GM21619 (cell line): Measurements from ENCODE around the gene LRFN4.
A peak's percentile ranks its signal among the peaks of the same experiment; 100 is the strongest.

Source experiments
- ATAC-seq: cut with Tn5 transposase; IDR thresholded peaks from one replicate; pipeline ENCODE4 v1.9.1; 2021; ENCODE audit not compliant: unreplicated experiment

The LRFN4 gene

DNA sequence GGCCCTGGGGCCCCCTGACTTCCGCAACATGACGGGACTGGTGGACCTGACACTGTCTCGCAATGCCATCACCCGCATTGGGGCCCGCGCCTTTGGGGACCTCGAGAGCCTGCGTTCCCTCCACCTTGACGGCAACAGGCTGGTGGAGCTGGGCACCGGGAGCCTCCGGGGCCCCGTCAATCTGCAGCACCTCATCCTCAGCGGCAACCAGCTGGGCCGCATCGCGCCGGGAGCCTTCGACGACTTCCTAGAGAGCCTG, 992 bp downstream of the LRFN4 start:
- ATAC-seq, result no peak

DNA sequence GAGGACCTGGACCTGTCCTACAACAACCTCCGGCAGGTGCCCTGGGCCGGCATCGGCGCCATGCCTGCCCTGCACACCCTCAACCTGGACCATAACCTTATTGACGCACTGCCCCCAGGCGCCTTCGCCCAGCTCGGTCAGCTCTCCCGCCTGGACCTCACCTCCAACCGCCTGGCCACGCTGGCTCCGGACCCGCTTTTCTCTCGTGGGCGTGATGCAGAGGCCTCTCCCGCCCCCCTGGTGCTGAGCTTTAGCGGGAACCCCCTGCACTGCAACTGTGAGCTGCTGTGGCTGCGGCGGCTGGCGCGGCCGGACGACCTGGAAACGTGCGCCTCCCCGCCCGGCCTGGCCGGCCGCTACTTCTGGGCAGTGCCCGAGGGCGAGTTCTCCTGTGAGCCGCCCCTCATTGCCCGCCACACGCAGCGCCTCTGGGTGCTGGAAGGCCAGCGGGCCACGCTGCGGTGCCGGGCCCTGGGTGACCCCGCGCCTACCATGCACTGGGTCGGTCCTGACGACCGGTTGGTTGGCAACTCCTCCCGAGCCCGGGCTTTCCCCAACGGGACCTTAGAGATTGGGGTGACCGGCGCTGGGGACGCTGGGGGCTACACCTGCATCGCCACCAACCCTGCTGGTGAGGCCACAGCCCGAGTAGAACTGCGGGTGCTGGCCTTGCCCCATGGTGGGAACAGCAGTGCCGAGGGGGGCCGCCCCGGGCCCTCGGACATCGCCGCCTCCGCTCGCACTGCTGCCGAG, 1.5 kb downstream of the LRFN4 start:
- ATAC-seq, result no peak

DNA sequence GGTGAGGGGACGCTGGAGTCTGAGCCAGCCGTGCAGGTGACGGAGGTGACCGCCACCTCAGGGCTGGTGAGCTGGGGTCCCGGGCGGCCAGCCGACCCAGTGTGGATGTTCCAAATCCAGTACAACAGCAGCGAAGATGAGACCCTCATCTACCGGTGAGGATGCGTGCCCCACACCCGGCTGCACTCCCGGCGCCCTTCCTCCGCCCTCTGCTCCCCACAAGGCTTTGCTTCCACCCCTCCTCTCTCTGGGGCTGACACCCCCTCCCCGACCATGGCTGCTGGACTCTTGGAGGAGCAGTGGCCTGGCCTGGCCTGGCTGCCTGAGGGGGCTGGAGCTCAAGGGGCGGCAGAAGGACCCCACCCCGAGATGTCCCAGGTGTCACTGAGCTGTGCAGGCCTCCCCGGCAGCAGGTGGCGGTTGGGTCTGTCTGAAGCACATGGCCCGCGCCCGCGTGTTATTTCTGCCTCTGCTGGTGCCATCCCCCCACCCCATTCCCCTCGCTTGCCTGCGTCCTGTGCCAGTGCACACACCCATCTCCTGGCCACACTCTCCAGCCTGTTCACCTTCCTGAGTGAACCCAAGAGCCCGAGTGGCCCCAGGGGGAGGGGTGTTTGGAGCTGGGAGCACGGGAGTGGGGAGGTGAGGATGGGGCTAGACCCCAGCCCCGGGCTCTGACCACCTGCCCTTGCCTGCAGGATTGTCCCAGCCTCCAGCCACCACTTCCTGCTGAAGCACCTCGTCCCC, 2.2 kb downstream of the LRFN4 start:
- ATAC-seq, result no peak

DNA sequence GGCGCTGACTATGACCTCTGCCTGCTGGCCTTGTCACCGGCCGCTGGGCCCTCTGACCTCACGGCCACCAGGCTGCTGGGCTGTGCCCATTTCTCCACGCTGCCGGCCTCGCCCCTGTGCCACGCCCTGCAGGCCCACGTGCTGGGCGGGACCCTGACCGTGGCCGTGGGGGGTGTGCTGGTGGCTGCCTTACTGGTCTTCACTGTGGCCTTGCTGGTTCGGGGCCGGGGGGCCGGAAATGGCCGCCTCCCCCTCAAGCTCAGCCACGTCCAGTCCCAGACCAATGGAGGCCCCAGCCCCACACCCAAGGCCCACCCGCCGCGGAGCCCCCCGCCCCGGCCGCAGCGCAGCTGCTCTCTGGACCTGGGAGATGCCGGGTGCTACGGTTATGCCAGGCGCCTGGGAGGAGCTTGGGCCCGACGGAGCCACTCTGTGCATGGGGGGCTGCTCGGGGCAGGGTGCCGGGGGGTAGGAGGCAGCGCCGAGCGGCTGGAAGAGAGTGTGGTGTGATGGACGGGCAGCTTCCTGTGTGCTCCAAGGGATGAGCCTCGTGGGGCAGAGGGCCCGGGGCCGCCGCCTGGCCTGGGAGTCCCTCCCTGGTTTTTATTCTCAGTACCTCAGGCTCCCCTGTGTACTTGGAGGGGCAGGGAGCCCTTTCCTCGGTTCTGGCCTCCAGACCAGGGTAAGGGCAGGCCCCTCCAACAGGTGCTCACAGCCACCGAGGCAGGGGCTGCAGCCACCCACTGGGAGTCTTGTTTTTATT, 3.0 kb downstream of the LRFN4 start:
- no peak for ATAC-seq

DNA sequence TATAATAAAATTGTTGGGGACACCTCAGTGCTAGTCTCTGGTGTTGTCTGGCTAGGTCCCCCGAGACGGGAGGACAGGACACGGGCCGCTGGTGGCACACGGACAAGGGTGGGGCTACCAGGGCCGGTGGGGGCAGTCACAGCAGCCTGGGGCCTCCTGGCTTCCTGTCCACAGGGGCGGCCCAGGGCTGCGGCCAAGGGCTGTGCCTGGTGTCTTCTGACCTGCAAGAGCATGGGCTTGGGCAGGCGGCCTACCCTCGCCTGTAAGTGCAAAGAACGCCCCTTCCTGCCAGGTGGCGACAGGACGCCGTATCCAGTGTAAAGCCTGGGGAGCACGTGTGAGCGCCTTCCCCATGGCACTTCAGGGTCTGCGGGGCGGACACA, 3.6 kb downstream of the LRFN4 start:
- ATAC-seq, result no peak

DNA sequence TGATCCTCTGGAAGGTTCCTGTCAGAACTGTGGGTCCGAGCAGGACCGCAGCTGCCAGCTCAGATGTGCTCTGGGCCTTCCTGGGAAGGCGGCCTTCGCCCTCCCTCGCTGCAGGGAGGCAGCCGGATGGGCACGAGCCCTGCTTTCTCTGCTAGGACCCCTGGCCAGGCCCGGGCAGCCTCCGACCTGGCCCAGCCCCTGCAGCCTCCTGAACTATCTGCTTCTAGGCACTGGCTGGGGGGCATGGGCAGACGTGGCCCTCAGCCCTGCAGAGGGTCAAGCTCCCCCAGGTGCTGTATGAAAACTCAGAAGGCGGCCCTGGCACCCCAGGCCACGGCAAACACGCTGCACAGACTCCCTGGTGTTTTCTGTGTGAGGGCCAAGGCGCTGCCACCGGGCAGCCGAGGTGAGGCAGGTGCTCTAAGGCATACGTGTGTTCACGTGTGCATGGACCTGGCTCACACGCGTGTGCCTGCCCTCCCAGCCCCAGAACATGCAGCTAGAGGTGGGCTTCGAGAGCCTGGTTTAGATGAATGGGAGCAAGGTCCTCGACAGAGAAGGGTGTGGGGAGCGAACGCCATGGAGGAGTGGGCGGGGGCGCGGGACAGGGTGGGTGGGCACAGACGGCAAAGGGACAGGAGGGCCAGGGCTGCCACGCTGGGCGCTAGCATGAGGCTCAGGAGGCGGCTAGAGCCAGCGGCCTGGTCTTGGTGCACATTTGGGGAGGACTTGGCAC, 4.3 kb downstream of the LRFN4 start:
- ATAC-seq, result no peak

DNA sequence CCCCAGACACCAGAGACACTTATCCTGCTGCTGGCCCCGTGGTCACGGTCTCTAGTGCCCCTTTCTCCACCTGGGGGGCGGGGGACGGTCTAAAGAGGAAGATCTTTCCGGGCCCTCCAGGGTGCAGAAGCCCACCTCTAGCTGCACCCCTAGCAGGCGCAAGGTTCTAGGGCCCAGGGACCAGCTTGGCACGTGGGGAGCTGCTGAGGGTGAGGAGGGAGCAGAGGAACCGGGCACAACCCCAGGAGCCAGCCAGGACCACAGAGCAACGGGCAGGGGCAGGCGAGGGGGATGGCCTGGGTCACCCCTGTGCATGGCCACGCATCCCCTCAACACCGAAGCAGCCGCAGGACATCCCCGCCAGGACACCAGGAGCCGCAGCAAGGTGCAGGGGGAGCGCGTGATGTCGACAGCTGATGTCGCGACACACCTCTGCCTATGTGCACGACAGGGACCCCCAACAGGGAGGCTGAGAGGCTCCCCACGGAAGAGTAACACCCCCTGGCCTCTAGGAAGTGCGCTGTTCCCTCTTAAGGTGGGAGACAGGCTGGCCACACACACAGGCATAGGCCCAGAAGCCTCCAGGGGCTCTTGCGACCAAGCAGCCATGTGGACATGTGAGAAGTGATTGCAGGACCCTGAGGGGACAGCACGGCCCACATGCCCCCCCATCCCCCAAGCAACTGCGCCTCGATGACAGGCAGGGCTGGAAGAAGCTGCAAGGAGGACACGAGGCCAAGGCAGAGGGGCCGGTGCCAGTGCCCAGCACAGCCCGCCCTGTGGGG, 5.1 kb downstream of the LRFN4 start:
- no peak for ATAC-seq

DNA sequence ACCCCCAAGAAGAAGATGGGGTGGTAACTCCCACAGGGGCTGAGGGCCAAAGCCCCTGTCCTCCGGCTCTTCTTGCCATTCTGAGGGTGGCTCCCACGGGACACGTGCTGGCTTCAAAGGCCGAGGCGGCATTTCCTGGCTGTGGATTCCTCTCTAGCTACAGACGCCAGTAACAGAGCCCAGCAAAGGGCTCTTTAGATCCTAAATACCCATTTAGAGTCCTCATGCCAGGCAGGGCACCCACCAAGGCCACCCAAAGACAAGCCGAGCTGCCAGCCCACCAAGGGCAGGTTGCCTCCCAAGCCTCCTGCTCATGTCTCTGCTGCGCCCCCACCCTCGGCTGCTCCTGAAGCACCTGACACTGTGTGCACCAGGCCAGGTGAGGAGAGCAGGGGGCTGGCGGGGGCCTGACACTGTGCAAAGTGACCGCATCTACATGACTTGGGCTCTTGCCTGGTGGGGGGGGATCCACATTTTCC, 5.7 kb downstream of the LRFN4 start:
- no peak for ATAC-seq

DNA sequence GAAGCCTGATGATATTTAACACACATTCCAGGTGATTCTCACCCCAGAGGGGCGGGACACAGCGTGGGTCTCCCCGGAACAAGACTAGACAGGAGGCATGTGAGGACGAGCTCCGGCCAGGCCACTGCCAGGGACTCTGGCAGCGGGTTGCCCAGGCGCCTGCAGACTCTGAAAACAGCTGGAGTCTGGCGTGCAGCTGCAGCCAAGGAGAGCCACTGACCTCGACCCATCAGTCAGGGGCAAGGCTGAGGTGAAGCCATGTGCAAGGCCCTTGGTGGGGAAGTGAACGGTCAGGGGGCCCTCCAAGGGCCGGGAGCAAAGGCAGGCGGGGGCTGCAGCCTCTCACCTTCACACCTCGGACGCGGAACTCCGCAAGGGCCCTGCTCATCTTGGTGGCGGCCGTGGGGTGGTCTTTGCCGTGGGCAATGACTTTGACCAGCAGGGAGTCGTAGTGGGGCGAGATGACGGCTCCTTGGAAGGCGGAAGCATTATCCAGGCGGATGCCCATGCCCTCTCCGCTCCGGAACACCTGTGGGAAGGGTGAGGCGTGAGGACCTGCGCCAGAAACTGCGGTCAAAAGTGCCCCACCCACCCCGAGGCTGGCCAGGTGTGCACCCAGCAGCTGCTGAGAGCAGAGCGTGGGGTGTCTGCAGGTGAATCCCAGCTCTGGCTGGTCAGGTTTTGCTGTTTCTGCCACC, 6.7 kb downstream of the LRFN4 start:
- ATAC-seq, result no peak

DNA sequence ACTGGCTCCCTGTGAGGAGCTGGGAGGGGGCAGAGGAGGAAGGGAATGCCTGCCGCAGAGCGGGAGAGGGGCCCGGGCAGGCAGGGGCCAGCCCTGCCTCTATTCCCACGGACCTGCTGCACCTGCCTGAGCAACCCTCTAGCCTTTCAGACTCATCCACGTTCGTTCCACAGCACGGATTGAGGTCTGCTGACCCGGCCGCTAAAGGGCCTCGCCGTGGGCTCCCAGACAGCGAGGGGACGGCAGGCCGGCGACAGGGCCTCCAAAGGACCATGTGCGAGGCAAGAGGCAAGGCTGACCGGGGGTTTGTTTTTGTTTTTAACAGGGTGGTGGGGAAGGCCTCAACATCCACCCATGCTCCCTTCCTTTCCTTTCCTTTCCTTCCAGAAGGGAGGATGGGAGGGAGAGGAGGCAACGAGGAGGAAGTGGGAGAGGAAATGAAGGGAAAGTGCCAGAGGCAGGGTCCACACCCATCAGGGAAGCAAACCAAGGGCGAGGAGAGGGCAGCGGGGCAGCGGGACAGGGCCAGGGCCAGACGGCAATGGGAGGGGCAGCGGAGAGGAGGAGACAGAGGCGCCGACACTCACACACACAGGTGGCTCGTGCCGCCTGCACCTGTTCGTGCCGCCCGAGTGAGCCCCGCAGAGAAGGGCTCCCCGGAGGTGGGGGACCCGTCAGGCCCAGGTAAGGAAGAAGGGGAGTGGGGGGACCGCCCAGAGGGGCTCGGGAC, 7.5 kb downstream of the LRFN4 start:
- no peak for ATAC-seq

DNA sequence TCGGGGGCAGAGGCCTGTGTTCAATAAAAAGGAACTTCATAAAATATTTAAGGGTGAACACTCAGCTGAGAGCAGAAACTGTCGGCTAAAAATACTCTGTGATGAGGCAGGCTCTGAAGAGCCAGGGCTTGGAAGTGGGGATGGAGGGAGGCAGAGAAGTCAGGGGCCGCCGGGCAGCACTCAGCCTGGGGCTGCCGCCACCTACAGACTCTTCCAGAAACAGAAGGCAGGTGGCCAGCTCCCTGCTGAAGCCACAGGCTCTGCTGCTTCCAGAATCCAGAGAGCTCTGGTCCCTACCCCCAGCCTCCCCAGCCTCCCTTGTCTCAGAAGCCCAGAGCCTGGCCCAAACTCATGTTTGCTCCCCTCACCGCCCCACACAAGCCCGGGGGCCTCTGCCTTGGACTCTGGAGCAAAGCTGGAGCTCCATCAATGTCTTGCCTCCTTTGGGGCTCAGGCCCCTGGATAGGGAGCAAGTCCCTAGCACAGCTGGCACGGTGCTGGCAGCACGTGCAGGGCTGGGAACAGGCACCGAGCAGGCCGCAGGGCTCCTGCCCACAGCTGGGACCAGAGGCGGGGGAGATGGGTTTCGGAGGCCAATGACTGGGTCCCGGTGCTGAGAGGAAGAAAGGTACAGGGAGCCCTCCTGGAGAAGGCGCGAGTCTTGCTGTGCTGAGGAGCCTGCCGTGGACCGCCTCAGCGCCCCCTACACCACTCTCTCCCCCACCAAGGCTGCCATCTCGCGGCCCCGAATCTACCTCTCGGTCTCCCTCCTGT, 8.2 kb downstream of the LRFN4 start:
- ATAC-seq, result no peak

DNA sequence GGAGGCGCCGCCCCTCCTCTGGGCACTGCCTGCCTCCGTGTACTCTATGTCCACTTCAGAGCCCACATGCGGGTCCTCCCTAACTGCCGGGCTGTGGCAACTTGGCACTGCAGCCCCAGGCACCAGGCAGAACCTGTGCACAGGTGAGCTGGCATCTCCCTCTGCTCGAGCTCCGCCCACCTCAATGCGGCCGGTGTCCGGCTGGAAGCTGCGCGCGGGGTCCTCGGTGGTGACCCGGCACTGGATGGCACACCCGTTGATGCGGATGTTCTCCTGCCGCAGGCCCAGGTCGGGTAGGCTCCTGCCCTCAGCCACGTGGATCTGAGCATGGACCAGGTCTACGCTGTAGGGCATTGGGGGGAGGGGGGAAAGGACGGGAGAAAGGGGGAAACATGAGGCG, 9.1 kb downstream of the LRFN4 start:
- no peak for ATAC-seq

DNA sequence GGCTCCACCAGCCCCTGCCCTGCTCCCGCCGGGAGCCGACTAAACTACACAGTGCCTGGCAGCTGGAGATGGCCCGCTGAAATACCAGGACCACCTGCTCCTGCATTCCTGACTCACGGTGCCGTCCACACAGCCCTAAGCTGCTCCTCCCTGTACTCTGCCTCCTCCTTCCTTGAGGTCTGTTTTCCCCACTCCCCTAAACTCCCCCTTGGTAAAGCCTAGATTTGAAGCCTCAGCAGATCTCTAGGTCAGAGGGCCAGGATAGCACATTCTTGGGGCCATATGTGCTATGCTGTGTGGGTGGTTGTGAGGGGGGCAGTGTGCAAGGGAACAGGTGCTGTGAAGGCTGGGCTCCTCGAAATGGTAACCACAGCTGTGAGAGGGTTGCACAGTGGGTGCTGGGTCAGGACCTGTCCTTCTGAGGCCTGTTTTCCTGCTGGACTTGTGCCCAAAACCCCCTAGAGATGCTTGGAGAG, 9.7 kb downstream of the LRFN4 start:
- no peak for ATAC-seq

DNA sequence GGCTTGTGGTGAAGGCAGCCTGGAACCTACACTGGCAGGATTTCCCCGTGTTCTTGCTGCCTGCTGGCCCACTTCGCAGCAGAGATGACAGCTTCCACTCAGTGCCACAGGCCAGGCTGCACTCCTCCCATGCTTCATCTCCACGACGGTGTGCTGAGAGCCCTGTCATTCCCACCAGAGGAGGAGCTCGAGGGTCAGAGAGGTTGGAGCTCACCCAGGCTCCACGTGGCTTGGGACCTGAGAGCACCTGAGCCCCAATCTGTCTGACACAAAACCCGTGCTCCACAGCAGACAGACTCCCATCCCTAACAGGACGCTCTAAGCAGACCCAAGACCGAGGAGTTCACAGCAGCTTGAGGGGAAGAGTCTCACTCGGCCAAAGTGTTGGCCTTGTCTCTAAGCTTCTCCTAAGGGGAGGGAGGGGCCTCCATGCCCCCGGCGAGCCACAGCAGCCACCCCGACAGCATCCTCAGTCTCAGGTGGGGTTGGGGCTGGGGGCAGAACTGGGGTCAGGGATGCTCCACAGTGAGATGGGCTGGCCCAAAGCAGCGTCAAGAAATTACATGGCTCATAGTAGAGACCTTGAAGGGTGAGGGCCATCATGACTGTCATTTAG, 10.7 kb downstream of the LRFN4 start:
- no peak for ATAC-seq

DNA sequence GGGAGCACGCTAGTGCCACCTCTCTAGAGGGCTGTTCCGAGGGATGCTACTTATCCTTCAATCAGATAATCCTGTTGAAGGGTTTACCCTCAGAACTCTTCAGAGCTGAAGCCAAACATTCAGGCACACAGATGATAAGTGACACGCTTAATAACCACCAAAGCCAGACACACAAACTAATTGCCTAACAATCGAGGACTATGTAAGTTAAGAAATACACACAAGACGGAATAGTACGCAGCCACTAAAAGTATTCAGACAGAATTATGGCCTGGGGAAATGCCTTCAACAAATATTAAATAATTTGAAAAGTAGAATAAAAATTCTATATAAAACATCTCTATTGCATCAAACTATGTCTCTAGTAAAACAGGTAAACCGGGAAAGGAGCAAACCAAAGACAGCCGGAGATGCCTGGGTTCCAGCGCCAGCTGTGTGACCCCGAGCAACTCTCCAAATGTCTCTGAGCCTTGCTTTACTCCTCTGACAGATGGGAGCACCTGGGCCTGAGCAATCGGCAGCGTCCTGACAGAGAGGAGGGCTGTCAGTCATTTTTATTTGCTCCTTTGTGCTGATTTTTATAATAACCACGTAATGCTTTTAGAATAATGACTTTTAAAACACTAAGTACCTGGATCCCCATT, 11.3 kb downstream of the LRFN4 start:
- ATAC-seq, result no peak

DNA sequence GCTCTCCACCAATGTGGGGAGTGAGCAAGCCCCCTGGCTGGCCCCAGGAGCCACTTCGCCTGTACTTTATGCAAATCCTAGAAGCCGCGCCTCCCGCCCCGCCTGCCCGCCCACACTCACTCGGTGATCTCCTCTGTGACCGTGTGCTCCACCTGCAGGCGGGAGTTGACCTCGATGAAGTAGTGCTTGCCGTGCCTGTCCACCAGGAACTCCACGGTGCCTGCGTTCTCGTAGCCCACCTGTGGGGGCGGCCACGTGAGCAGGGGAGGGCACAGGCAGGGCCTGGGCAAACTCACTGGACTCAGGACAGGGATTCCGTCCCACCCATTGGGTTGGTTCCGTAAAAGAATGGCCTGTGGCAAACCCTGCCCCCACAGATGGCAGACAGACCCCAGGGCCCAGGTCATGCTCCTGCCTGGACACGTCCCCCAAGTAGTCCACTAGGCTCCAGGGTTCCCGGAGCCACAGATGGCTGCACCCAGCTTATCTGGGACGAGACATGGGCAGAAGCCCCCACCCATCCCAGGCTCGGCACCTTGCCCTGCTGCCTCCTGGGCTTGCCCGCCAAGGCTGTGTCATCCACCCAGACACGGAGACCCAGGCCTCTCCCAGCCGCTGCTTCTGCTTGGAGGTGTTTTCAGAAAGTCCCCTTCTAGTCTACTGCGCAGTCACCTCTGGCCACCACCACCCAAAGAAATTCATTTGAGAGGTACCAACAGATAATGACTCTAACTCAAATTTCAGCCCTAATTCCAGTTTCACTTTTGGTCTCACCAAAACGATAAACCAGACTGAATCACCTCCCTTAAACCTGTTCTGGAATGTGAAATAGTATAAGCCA, 12.1 kb downstream of the LRFN4 start:
- peak; percentile 91 for ATAC-seq

DNA sequence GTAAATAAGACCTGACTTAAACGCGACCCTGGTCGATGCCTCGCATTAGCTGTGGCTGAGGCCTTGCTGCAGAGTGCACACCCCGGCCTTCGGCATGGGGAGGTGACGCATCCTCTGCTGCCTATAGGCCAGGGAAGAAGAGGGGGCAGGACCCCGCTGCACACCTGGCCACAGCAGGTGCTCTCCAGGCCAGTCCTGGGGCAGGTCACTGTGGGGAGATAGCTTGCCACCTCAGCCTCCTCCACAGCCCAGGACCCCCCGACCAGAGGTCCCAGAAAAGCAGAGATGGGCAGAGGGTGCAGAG, 12.7 kb downstream of the LRFN4 start:
- no peak for ATAC-seq
